DMS 273 (cell line): ENCODE measurements around the gene RPS2.
"Not testable (repeated sequence)": the region's sequence is repeated elsewhere in the genome, so short reads cannot be mapped to it uniquely, and the experiment has no call there.

Experiments used
- DNase-seq: peaks from one replicate; lab custom pipeline; 2025; ENCODE audit not compliant: unreplicated experiment; lab: John Stamatoyannopoulos, UW

RPS2 gene

DNA sequence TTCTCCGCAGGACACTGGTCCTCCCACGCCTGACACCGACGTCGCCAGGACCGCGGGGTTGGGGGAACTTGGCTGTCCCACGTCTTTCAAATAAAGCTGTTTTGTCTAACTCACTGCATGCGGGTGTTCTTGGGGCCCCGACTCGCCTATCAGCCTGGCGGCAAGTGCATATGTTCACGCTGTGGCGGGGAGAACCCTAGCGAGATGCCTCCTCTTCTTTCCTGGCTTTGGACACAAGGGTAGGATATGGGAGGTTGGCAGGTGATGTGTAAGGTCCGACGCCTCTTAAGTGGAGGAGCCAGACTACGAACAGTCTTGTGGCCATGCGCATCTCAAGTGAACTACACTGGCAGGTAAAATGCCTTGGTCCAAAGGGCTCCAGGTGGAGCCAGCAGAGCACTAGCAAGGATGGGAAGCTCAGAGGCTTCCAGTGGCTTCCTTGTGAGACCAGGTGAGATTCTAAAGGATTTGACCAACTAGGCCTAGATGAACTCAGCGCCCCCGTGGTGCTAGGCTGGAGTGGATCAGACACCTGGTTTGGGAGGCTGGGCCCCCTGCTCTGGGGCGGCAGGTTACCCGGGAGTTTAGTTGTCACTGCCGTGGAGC is 873 bp upstream of the RPS2 start:
- peak; percentile 55 for DNase-seq

DNA sequence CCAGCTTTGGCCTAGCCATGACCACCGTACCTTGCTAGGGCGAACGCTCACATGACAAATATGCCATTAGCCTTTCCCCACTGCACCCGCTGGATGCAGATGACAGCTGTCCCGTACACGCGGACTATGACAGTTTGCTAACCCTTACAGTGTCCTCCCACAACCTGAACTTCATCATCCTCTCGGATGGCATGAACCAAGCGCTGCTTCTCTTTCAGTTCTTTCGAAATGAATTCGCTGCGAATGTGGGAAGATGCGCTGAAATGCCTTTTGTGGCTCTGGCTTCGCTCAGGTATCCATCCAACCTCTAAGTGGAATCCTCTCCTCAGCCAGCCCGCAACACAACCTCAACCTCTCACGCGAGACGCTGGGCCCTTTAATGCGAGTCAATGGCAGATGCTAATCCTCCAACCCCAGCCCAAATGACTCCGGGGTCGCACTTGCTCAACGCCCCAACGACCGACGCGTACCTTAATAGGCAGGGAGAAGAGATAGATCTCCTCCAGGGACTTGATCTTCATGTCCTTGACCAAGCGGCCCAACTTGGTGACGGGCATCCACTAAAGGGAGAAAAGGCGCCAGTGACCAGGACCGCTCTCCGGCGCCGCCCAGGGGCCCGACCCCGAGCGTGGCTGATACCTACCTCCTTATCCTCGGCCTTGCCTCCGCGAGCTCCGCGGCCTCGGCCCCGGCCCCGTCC is 670 bp downstream of the RPS2 start:
- peak; percentile 68 for DNase-seq

- DNase-seq, result peak; percentile 52
Observed at GRCh38 chr16:1962161-1963153, 2.2 kb downstream of the RPS2 start.

DNA sequence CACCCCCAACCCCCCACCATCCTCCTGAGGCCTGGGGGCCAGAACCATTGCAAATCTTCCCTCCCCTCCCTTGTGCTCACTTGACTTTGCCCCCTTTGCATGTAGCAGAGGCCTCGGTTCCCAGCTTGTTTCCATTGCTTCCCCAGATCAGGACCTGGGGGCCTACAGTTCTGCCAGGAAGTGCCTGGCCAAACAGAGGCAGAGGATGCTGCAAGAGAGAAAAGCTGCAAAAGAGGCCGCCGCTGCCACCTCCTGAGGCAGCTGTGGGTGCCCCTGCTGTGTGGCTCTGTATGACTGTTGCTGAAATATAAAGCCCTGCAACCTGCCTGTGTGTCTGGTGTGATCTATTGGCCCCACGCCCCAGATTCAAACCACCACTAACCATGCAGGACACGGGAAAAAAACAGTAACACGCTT is 3.0 kb downstream of the RPS2 start:
- DNase-seq, result peak; percentile 91

DNA sequence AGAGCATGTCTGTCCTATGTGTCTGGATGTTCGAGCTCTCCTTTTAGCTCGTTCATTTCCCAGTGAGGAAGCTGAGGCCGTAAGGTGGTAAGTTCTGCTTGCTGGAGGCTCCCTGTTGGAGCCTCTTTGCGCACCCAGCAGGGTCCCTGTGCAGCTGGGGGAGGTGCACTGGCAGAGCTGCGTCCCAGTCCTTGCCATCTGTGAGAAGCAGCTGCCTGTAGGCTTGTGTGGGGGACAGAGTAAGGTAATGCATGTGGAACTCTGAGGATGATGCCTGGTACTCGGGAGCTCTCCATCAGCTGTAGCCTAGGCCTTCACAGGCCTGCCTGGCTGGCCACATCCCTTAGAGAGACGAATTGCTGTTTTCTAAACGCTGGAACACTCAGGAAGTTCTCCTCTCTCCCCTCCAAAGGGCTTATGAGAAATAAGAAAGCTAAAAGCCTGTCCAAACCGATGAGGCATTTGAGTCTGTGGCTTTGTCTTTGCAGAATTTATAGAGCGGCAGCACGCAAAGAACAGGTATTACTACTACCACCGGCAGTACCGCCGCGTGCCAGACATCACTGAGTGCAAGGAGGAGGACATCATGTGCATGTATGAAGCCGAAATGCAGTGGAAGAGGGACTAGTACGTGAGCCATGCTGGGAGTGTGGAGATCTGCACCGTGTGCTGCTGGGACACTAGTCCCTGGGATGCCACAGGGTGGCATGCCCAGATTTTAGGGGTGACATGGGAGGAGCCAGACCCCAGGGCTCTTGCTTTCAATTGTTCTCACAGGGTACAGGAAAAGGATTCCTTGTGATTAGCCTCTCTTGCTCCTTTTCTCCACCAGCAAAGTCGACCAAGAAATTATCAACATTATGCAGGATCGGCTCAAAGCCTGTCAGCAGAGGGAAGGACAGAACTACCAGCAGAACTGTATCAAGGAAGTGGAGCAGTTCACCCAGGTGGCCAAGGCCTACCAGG is 3.7 kb downstream of the RPS2 start:
- peak; percentile 96 for DNase-seq

DNA sequence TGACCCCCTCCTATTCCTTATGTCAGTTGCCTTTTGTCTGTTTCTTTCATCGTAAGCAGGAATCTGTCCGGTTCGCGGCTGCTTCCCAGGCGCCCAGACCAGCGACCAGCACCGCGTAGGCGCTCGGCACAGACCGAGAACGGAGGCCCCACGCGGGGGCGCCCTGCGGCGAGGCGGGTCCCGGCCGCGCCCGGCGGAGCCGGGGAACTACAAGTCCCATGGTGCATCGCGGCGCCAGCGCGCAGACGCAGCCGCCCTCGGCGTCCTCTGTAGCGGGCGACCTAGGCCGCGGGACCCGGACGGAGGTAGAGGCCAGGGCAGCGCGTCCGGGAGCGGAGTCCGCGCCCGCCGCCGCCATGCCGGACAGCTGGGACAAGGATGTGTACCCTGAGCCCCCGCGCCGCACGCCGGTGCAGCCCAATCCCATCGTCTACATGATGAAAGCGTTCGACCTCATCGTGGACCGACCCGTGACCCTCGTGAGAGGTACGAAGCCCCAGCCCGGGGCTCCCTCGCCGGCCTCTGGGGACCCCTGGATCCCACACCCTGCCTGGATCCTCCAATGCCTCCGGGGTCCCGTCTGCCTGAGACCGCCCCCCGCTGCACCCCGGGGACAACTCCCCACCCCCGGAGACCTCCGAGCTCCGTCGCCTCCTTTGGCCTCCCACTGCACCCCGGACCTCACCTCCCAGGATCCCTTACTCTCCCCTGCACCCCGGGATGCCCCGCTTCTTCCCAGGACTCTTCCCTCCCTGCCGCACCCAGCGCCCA is 5.2 kb downstream of the RPS2 start, which contains the start of gene NDUFB10:
NDUFB10 (plus strand) TSS at position 270 of the 771 bp plus-strand sequence; CDS start at position 357, 87 bp downstream.
- DNase-seq, result peak; percentile 98

DNA sequence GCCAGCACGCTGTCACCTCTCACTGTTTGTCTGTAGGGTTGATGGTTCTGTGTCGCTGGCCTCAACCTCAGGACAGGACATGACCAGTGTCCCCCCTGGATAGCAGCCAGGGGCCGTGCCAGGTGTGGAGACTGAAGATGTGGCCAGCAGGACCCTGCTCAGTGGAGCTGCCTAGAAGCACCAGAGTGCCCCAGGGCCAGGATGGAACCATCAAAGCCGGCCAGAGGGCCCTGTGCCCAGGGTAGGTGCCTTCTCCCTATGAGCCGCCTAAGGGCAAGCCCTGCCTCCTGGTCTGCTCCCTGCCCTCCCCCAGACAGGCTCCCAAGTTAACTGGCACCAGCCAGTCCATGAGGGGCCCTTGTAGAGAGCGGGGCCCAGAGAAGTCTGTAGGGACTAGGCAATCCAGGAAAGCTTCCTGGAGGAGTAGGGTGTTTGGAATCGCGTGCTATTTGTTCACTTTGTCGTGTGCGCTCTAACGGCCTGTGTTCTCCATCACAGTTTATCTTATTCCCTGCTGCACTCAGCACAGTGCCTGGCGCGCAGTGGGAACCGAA is 5.8 kb downstream of the RPS2 start:
- no peak for DNase-seq

DNA sequence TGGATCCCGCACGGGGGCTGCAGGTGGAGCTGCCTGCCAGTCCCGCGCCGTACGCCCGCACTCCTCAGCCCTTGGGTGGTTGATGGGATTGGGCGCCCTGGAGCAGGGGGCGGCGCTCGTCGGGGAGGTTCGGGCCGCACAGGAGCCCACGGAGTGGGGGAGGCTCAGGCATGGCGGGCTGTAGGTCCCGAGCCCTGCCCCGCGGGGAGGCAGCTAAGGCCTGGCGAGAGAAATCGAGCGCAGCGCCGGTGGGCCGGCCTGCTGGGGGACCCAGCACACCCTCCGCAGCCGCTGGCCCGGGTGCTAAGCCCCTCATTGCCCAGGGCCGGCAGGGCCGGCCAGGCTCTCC is 6.5 kb downstream of the RPS2 start:
- not testable (repeated sequence) for DNase-seq

DNA sequence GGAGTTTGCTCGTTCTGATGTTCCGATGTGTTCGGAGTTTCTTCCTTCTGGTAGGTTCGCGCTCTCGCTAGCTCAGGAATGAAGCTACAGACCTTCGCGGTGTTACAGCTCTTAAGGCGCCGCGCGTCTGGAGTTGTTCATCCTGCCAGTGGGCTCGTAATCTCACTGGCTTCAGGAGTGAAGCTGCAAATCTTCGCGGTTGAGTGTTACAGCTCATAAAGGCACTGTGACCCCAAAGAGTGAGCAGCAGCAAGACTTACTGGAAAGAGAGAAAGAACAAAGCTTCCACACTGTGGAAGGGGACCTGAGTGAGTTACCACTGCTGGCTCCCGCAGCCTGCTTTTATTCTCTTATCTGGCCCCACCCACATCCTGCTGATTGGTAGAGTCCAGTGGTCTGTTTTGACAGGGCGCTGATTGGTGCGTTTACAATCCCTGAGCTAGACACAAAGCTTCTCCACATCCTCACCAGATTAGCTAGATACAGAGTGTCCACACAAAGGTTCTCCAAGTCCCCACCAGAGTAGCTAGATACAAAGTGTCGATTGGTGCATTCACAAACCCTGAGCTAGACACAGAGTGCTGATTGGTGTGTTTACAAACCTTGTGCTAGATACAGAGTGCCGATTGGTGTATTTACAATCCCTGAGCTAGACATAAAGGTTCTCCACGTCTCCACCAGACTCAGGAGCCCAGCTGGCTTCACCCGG is 7.0 kb downstream of the RPS2 start:
- DNase-seq, result not testable (repeated sequence)

- no peak for DNase-seq
Observed at GRCh38 chr16:1953734-1954133, 10.9 kb downstream of the RPS2 start.

- DNase-seq, result no peak
Observed at GRCh38 chr16:1950559-1950958, 14.1 kb downstream of the RPS2 start.

DNA sequence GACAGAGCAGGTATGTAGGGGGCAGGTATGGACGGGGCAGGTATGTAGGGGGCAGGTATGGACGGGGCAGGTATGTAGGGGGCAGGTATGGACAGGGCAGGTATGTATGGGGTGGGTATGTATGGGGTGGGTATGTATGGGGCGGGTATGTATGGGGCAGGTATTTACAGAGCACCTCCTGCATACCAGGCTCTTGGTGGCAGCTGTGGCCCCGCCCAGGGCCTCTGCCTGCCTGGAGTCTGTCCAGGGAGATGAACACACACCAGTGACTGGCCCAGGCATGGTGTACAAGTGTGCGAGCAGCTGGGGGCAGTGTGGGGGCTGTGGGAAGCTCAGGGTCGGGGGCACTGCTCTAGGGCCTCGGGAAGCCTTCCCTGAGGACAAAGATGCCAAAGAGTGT is 14.6 kb downstream of the RPS2 start:
- DNase-seq, result peak; percentile 45

DNA sequence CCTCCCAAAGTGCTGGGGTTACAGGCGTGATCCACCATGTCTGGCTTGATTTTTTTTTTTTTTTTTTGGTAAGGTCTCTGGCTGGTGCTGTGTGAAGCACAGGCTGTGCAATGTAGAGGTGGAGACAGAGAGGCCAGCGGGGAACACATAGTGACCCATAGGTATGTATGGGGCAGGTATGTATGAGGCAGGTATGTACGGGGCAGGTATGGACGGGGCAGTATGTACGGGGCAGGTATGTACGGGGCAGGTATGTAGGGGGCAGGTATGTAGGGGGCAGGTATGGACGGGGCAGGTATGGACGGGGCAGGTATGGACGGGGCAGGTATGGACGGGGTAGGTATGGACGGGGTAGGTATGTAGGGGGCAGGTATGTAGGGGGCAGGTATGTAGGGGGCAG is 15.1 kb downstream of the RPS2 start:
- DNase-seq, result no peak

DNA sequence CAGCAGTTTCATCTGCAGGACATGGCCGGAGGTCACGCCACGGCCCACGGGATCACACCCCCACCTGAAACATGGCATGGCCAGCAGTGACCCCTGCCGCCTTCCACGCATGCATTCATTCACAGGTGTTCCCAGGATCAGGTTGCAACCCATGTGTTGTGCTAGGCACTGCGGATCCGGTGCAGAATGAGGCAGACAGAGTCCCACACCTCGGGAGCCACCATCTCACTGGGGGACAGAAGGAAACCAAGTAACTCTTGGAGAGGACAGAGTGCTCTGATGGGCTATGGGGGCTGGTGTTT is 17.3 kb downstream of the RPS2 start:
- DNase-seq, result no peak

DNA sequence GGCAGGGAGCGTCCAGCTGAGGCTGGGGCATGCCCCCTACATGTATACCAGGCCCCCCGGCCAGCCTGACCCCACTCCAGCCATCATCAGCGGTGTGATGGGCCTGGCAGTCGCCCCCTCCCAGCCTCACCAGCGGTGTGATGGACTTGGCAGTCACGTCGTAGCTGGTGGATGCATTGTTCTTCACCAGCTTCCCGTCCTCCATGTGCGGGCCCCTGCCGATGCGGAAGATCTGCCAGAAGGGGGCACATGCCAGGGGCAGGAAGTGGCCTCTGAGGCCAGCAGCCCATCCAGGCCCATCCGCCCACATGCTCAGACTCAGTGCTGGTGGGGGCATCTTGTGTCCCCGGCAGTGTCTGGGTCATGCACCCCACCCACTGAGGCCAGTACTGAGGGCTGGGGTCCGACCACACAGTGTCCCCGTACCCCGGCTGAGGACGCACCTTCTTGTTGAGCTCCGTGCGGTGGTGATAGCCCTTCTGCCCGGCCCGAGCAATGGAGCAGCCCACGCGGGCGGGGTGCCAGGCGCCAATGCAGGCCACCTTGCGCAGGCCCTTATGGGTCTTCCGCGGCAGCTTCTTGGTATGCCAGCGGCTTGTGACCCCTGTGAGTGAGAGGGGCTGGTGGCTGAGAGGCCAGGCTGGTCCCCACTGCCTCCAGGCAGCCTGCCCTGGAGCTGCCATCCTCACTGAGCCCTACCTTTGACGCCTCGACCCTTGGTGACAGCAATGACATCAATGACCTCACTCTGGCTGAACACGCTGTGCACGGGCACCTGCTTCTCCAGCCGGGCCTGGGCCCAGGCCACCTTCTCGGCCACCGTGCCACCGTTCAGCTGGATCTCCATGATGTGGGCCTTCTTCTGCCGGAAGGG is 17.9 kb downstream of the RPS2 start:
- DNase-seq, result no peak

DNA sequence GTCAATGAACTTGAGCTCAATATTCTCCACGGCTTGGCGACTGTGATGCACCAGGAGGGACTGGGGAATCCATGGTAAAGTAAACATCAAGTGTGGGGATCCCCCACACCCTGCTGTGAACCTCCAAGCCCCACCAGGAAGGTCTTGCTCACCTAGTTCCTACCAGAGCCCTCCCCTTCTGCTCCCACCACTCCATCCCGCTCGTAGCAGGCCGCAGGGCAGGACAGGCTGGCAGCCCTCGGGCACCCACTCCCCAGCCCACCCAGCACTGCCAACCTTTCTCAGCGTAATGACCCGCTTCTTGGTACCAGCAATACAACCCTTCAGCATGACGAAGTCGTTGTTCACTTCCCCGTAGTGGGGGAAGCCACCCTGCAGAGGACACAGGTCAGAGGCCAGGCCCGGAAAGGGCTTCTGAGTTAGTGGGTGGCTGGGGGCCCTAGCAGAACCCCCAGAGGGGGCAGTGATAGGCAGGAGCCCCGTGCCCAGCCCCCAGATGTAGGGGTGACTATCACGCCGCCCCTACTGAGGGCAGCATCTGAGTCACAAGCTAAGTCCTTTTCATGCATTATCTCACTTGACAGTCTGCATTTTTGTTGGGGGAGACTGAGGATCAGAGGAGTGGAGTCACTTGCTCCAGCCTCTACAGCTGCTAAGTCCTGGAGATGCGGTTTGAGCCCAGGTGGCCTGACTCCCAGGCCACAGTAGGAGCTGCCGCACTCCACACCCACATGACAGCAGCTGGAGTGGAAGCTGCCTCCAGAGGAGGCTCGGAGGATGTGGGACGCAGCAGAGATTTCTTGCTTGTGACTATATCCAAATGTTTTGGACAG is 18.9 kb downstream of the RPS2 start:
- no peak for DNase-seq

DNA sequence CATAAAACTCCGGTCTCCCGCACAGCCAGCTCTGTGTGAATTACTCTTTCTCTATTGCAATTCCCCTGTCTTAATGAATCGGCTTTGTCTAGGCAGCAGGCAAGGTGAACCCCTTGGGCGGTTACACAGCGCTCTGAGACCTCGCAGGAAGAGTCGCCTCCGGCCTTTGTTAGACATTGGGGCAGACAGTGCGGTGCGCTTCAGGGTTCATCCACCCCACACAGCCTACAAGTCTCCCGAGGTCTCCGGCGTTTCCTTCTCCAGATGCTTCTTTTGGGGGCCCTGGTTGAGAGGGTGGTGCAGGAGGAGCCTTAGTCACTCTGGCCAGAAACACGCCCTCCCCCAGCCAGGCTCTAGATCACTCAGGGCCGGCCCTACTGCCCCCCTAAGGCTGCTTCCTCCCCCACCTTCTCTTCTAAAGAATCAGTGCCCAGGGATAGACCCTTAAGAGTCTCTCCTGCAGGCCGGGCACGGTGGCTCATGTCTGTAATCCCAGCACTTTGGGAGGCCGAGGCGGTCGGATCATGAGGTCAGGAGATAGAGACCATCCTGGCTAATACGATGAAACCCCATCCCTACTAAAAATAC is 19.9 kb downstream of the RPS2 start:
- DNase-seq, result no peak
